Ovary (tissue), 9 donors: ENCODE data around the gene FGG. TPM values are rescaled to one million over a fixed set of nuclear protein-coding genes. Genes with fewer than 3 reads are reported as not detected.

ENCODE experiments used
- DNase-seq, 5 donors: peaks; one replicate each; pipeline ENCODE4 v3.0.0-alpha.2; 2019 to 2020
- H3K27ac ChIP-seq, 2 donors: fragments of 200-600 bp; one replicate each; pipeline versions ENCODE4 v1.5.1 to v1.8.0; 2019 to 2022
- H3K27me3 ChIP-seq: fragments of 200-600 bp; one replicate; pipeline ENCODE4 v1.8.0; 2022
- H3K36me3 ChIP-seq: fragments of 200-600 bp; sonication (generic); one replicate; pipeline ENCODE4 v1.5.1; 2019
- H3K4me1 ChIP-seq: one replicate; pipeline ENCODE4 v1.8.1; 2013; ENCODE audit warnings: mild to moderate bottlenecking, moderate library complexity; ENCODE audit not compliant: insufficient read depth
- H3K4me3 ChIP-seq: fragments of 200-600 bp; sonication (generic); one replicate; pipeline ENCODE4 v1.5.1; 2017
- H3K9me3 ChIP-seq, 2 donors: fragments of 200-600 bp in 1 of 2; sonication (generic) in 1 of 2; one replicate each; pipeline versions ENCODE4 v1.5.1 to v1.8.1; 2013 to 2019; ENCODE audit warnings: mild to moderate bottlenecking in 1 of 2, moderate library complexity in 1 of 2
- EP300 ChIP-seq: sonication (generic); formaldehyde crosslinking; IDR thresholded peaks from one replicate; pipeline ENCODE4 v1.6.1; 2017; ENCODE audit warnings: antibody characterized with exemption
- POLR2A ChIP-seq: fragments of 450-650 bp; IDR thresholded peaks from one replicate; pipeline ENCODE4 v1.6.1; 2017; ENCODE audit warnings: antibody characterized with exemption, mild to moderate bottlenecking, moderate library complexity
- WGBS, 3 donors: extraction: QIAGEN DNeasy Blood & Tissue Kit in 1 of 3; methylation state at CpG; one replicate each; pipeline versions ENCODE4 v1.1.5 to v1.1.7; 2013 to 2017; 5-methylcytosine and 5-hydroxymethylcytosine counted together
- intact Hi-C, 4 donors: fragments of 100-400 bp; cut with DNase I; formaldehyde crosslinking; loops; one replicate each; pipeline versions ENCODE4 v1.11.0 to v1.15.1; 2022 to 2023
- polyA plus RNA-seq, 2 donors: library from polyadenylated mRNA; stranded (reverse); fragments of 200-250 nt in 1 of 2; fragments of 350-450 nt in 1 of 2; fragmentation: Illumina TruSeq in 1 of 2; extraction: RNeasy Lipid Tissue Mini Kit (QIAGEN cat#74804) in 1 of 2; gene quantifications; one replicate each; pipeline ENCODE4 v1.2.3, GENCODE V29; 2013 to 2014
- total RNA-seq, 7 donors: library from RNA; depleted of rRNA in 2 of 7; stranded (reverse); fragments of >200 nt in 2 of 7; fragmentation: NEBNext Ultra II Directional in 3 of 7; extraction: Animal tissue kit (Norgen Biotek cat#: 25700) in 3 of 7; gene quantifications; one replicate each; pipeline versions ENCODE4 v1.1.0 to v1.2.4, GENCODE V29; 2016 to 2023
- TF ChIP-seq, protein P1 (sequence below), 3 donors: fragments of 450-650 bp in 2 of 3; fragments of 200-600 bp in 1 of 3; IDR thresholded peaks; one replicate each; pipeline versions ENCODE4 v1.5.1 to v1.8.0; 2016 to 2022; ENCODE audit warnings: antibody characterized with exemption in 3 of 3, mild to moderate bottlenecking in 1 of 3
- donor health status: DM: no; HTN: no; CAD: no; lungs with moderate emphysema.
- donor health status: DM: no; HTN: no; CAD: no.
- donor health status: Bipolar disorder and iron deficiency.
- donor health status: DM: yes; HTN: yes; CAD: no.
- donor health status: DM: no; HTN: no; CAD: no.
- donor health status: DM: yes; HTN: yes; CAD: no.

FGG gene
- total and polyA plus RNA-seq, 9 donors = 0.24 to 23.1 (median 1.8) TPM; not detected in 1

DNA sequence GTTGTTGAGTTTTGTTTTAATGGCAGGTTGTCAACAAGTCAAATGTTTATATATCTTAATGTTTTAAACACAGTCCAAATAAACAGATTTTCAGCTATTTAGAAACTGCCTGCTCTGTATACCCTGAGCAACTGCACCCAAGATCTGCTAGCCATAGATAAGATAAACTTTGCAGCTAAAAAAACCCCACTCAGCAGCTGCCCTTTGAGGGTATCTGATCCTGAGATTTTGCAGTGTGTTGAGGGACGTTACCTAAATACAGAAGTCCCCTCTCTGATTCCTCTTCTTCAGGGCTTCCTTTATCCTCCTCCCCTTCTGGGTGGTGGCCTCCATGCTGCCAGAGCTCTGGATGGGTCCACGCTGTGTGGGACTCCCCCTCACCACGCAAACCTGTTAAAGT lies 11.0 kb upstream of the FGG start:
- intact Hi-C loops = loop anchor here in 1 of 4 donors (5.0 kb wide), 1 partner anchor 71 kb away; the partner anchor contains the start of gene PLRG1
- 51 to 58% (median 56%) methylated on average over 3 of the region's 3 CpGs for WGBS, 3 donors
- no peak for TF ChIP-seq POLR2A

DNA sequence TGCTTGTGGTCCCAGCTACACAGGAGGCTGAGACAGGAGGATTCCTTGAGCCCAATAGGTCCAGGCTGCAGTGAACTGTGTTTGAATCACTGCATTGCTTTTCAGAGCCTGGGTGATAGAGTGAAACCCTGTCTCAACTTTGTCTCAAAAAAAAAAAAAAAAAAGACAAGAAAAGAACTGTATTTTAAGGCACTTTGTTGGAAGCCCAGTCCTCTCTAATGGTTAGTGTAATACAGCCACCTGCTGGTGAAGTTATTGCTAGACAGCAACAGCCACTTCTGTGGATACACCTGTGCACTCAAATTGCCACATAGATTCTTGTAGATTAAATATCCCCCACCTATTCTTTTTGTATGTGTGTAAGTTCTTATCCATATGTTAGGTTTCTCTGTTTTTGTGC lies 10.1 kb upstream of the FGG start:
- no peaks in the 10 kb centered on the region for H3K27me3 ChIP-seq
- no peaks in the 10 kb centered on the region for H3K36me3 ChIP-seq
- TF ChIP-seq POLR2A = no peak
- TF ChIP-seq, protein P1, sequence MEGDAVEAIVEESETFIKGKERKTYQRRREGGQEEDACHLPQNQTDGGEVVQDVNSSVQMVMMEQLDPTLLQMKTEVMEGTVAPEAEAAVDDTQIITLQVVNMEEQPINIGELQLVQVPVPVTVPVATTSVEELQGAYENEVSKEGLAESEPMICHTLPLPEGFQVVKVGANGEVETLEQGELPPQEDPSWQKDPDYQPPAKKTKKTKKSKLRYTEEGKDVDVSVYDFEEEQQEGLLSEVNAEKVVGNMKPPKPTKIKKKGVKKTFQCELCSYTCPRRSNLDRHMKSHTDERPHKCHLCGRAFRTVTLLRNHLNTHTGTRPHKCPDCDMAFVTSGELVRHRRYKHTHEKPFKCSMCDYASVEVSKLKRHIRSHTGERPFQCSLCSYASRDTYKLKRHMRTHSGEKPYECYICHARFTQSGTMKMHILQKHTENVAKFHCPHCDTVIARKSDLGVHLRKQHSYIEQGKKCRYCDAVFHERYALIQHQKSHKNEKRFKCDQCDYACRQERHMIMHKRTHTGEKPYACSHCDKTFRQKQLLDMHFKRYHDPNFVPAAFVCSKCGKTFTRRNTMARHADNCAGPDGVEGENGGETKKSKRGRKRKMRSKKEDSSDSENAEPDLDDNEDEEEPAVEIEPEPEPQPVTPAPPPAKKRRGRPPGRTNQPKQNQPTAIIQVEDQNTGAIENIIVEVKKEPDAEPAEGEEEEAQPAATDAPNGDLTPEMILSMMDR (IDR thresholded peaks at IDR 0.05) = peak in 2 of 3 donors; percentile 12 to 42
- H3K4me1 ChIP-seq = no peaks in the 10 kb centered on the region
- intact Hi-C loops = loop anchor here in 1 of 4 donors (5.0 kb wide), 1 partner anchor 70 kb away; the partner anchor contains the start of gene PLRG1
- no peaks in the 10 kb centered on the region for H3K9me3 ChIP-seq
- H3K4me3 ChIP-seq = no peak overlapping the region
- no peak for DNase-seq
- H3K27ac ChIP-seq = no peak overlapping the region

More for the DNA sequence above, 11.0 kb upstream of the FGG start:
- Histone ChIP-seq H3K9me3 (no peaks in the 10 kb centered on the region), H3K4me3 (no peak overlapping the region), H3K36me3 (no peaks in the 10 kb centered on the region), H3K27me3 (no peaks in the 10 kb centered on the region), H3K27ac (no peak overlapping the region), H3K4me1 (no peaks in the 10 kb centered on the region)
- no peak for DNase-seq

DNA sequence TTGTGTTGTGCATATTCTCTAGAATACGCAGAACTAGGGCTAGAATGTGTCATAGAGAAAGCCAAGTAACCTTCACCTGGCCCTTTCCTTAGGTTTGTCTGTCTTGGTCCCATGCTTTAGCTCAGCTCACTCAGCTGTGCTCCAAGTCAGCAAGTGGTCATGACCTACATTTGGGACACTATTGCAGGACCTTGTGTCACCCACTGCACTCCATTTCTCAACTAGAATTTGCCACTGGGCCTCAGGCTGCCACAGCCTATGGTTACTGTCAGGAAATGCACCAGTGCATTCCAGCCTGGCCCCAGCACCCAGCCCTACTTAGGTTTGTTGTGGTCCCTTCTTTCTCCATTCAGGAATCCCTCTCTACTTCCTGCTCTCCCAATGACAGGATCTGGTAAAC lies 7.7 kb upstream of the FGG start:
- Histone ChIP-seq H3K9me3 (no peaks in the 10 kb centered on the region), H3K4me3 (no peak overlapping the region), H3K27me3 (no peaks in the 10 kb centered on the region), H3K4me1 (no peaks in the 10 kb centered on the region), H3K36me3 (no peaks in the 10 kb centered on the region), H3K27ac (no peak overlapping the region)
- no peak for TF ChIP-seq EP300
- TF ChIP-seq POLR2A = no peak
- TF ChIP-seq, protein P1 (IDR thresholded peaks at IDR 0.05) = no peak
- DNase-seq = no peak
- WGBS, 3 donors = 0 to 81% (median 53%) methylated on average over 1 of the region's 1 CpG
- intact Hi-C loops = loop anchor here in 1 of 4 donors (5.0 kb wide), 1 partner anchor 68 kb away; the partner anchor contains the start of gene PLRG1

DNA sequence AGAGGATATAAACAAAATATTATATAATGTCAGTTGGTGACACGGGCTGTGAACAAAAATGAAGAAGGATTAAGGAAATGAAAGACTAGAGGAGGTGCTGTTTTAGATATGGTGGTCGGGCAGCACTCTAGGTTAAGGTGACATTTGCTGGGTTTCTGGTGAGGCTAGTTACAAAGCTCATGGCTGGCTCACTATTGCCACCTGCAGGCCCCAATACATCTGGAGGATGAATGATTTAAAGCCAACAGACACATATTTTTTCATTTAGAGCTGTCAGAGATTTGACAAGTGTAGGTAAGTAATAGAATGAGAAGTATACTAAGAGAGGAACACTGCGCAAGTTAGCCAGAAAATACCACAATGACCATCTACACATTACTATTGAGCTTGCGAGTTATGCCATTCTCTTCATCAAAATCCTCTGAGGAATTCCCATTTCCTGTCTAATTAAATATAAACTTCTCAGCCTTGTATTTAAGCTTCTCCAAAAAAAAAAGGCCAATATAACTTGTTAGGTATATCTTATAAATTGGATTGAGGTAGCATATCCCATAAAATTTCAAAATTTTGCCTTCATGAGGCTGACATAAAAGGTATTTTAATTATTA lies 6.4 kb upstream of the FGG start:
- Histone ChIP-seq H3K36me3 (no peaks in the 10 kb centered on the region), H3K9me3 (no peaks in the 10 kb centered on the region), H3K4me1 (no peaks in the 10 kb centered on the region), H3K27me3 (no peaks in the 10 kb centered on the region), H3K27ac (no peak overlapping the region), H3K4me3 (no peak overlapping the region)
- intact Hi-C loops = no loop called here
- 46 to 51% (median 50%) methylated on average over 4 of the region's 4 CpGs for WGBS, 3 donors
- TF ChIP-seq, protein P1 (IDR thresholded peaks at IDR 0.05) = no peak
- no peak for TF ChIP-seq POLR2A
- no peak for TF ChIP-seq EP300
- DNase-seq = peak in 3 of 5 donors; percentile 18 to 23 (median 19)

DNA sequence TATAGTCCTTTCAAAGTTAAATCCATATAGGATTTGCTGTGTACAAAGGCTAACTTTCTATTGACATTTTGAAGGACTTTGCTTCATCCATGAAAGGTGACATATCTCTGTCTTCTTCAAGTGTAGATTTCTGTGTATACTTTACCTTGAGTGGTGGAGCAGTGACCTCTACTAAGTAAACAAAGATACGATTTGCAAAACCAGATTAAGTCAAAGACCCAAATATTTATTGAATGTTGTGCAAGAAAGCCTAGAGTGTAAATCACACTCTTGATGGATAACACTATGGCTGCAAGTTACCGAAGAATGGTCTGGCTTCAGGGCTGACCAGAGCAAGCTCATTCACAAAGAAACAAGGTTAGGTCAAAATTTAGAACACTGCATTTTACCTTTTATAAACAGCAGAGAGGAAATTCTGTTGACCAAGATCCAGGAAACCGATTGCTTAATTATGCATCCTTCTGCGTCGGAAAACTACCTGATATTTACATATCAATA lies 5.4 kb upstream of the FGG start:
- no peaks in the 10 kb centered on the region for H3K4me1 ChIP-seq
- no peak for DNase-seq
- 67 to 77% (median 74%) methylated on average over 5 of the region's 5 CpGs for WGBS, 3 donors

More for the DNA sequence above, 5.4 kb upstream of the FGG start:
- Histone ChIP-seq H3K27me3 (no peaks in the 10 kb centered on the region), H3K4me3 (no peak overlapping the region), H3K36me3 (no peaks in the 10 kb centered on the region), H3K27ac (no peak overlapping the region), H3K9me3 (no peaks in the 10 kb centered on the region)
- intact Hi-C loops = no loop called here
- TF ChIP-seq EP300 (no peak), POLR2A (no peak)
- TF ChIP-seq, protein P1 (IDR thresholded peaks at IDR 0.05) = no peak
